K562 (cell line): ENCODE data around the gene SEPTIN2. TPM values are rescaled to one million over a fixed set of nuclear protein-coding genes. Genes with fewer than 3 reads are reported as not detected.
"Not testable (repeated sequence)": the region's sequence is repeated elsewhere in the genome, so short reads cannot be mapped to it uniquely, and the experiment has no call there.

Source experiments
- ATAC-seq: fragments of 200-7000 bp; cut with Tn5 transposase; 3 replicates; pipeline ENCODE4 v1.9.1; 2020; ENCODE audit warnings: moderate library complexity
- BruUV-seq: library from RNA; stranded (reverse); fragments of 400-500 nt; replicated peaks from 2 replicates; lab custom pipeline; 2021; lab: Mats Ljungman, UMichigan
- CTCF ChIA-PET: fragments of 300-600 bp; formaldehyde crosslinking; extraction: SDS; loops from one replicate; lab custom pipeline; 2021; ENCODE audit warnings: low intra/inter-chr PET ratio; lab: Yijun Ruan, JAX
- POLR2A ChIA-PET: fragments of 300-600, 350-650 bp; sonication (Branson Sonifier 250); formaldehyde crosslinking; extraction: SDS; loops from one replicate; lab custom pipeline; 2021; ENCODE audit warnings: antibody characterized with exemption, inconsistent platforms; lab: Yijun Ruan, JAX
- DNase-seq, 4 experiments: peaks; one replicate each; pipeline versions ENCODE4 v3.0.0 to v3.0.0-alpha.2; 2011 to 2018; ENCODE audit warnings: low spot score in 3 of 4, mixed read lengths in 3 of 4; ENCODE audit errors: extremely low read depth in 1 of 4
- FAIRE-seq: peaks from 2 replicates; lab custom pipeline; 2011; peaks lifted over from hg19 to GRCh38; lab: Jason Lieb, UNC
- H2AFZ ChIP-seq: 2 replicates; pipeline ENCODE4 v1.6.0; 2011; ENCODE audit warnings: low read depth, low read length, control low read depth, inconsistent platforms
- H3K27ac ChIP-seq: fragments of 200-600 bp; 3 replicates; pipeline ENCODE4 v1.8.0; 2011; ENCODE audit warnings: low read depth, mild to moderate bottlenecking, control low read depth, inconsistent platforms, low read length, moderate library complexity, mixed read lengths; ENCODE audit errors: extremely low read depth
- H3K27me3 ChIP-seq, 2 experiments: fragments of 300-600 bp in 1 of 2; 2 replicates in 1 of 2; 3 replicates in 1 of 2; pipeline versions ENCODE4 v1.6.0 to v1.8.0; 2011; ENCODE audit warnings: inconsistent platforms in 2 of 2, low read length in 2 of 2, mild to moderate bottlenecking in 1 of 2, mixed read lengths in 1 of 2, moderate library complexity in 1 of 2; ENCODE audit not compliant: control insufficient read depth in 2 of 2, insufficient read depth in 2 of 2
- H3K36me3 ChIP-seq: fragments of 300-600 bp; 3 replicates; pipeline ENCODE4 v1.8.0; 2011; ENCODE audit warnings: mild to moderate bottlenecking, low read length, inconsistent platforms; ENCODE audit not compliant: control insufficient read depth, insufficient read depth
- H3K4me1 ChIP-seq, 2 experiments: fragments of 200-600 bp in 1 of 2; replicated peaks in 1 of 2; 2 replicates in 1 of 2; 3 replicates in 1 of 2; pipeline versions ENCODE4 v1.5.1 to v1.8.0; 2011; ENCODE audit warnings: inconsistent platforms in 2 of 2, low read length in 2 of 2, mild to moderate bottlenecking in 1 of 2, mixed read lengths in 1 of 2, moderate library complexity in 1 of 2; ENCODE audit not compliant: control insufficient read depth in 2 of 2, insufficient read depth in 2 of 2
- H3K4me2 ChIP-seq: 2 replicates; pipeline ENCODE4 v1.6.1; 2011; ENCODE audit warnings: low read length, control low read depth, inconsistent platforms, mixed read lengths; ENCODE audit not compliant: insufficient read depth
- H3K4me3 ChIP-seq: fragments of 200-600 bp; sonication (generic), shearing (Covaris generic); 2 replicates; pipeline ENCODE4 v1.5.1; 2016; ENCODE audit warnings: control low read depth, inconsistent platforms
- H3K79me2 ChIP-seq: fragments of 200-600 bp; 3 replicates; pipeline ENCODE4 v1.8.0; 2011; ENCODE audit warnings: low read length, inconsistent platforms; ENCODE audit not compliant: control insufficient read depth, insufficient read depth
- H3K9ac ChIP-seq, 2 experiments: 2 replicates each; pipeline versions ENCODE4 v1.6.0 to v1.6.1; 2011; ENCODE audit warnings: low read depth in 2 of 2, low read length in 2 of 2, control low read depth in 1 of 2, inconsistent platforms in 1 of 2, mild to moderate bottlenecking in 1 of 2, mixed read lengths in 1 of 2; ENCODE audit not compliant: insufficient read depth in 1 of 2
- H3K9me1 ChIP-seq: one replicate; pipeline ENCODE4 v1.6.0; 2011; ENCODE audit warnings: inconsistent platforms, mild to moderate bottlenecking, low read length, moderate library complexity; ENCODE audit not compliant: control insufficient read depth, insufficient read depth
- H3K9me3 ChIP-seq: replicated peaks from 2 replicates; pipeline ENCODE4 v1.5.1; 2011; ENCODE audit warnings: low read depth, low read length, inconsistent platforms; ENCODE audit not compliant: control insufficient read depth, insufficient read depth
- H4K20me1 ChIP-seq: replicated peaks from 2 replicates; pipeline ENCODE4 v1.6.1; 2011; ENCODE audit warnings: low read length, inconsistent platforms, mixed read lengths; ENCODE audit not compliant: control insufficient read depth, insufficient read depth
- DACH1 ChIP-seq: fragments of 450-650 bp; IDR thresholded peaks from 2 replicates; pipeline ENCODE4 v1.6.1; 2018; ENCODE audit not compliant: partially characterized antibody
- PCBP2 ChIP-seq: fragments of 200-400 bp; formaldehyde crosslinking; IDR thresholded peaks from 2 replicates; pipeline ENCODE4 v1.6.1; 2018; ENCODE audit warnings: low read length, low read depth, mild to moderate bottlenecking, moderate library complexity; ENCODE audit not compliant: poor library complexity, severe bottlenecking
- RBM14 ChIP-seq: fragments of 200-400 bp; formaldehyde crosslinking; IDR thresholded peaks from 2 replicates; pipeline ENCODE4 v1.6.1; 2018; ENCODE audit warnings: low read depth, mild to moderate bottlenecking, low read length, moderate library complexity, borderline replicate concordance; ENCODE audit not compliant: insufficient read depth
- ZNF121 ChIP-seq: sonication (generic); formaldehyde crosslinking; conservative IDR thresholded peaks from 2 replicates; pipeline ENCODE4 v1.8.0; 2022; ENCODE audit warnings: missing genetic modification reagents
- WGBS: fragments of 100-300 bp; shearing (Covaris generic); methylation state at CpG from one replicate; pipeline ENCODE4 v1.1.6; 2016; ENCODE audit warnings: low coverage, mixed read lengths; ENCODE audit not compliant: insufficient coverage; ENCODE audit errors: missing lambda C conversion rate; 5-methylcytosine and 5-hydroxymethylcytosine counted together
- in situ Hi-C: fragments of 300-500 bp; cut with MboI; formaldehyde crosslinking; loops from 4 replicates; pipeline ENCODE4 v1.15.0; 2018; ENCODE audit warnings: inconsistent platforms, mixed read lengths
- intact Hi-C: fragments of 100-400 bp; cut with micrococcal nuclease; formaldehyde crosslinking; loops from 2 replicates; pipeline ENCODE4 v1.14.2; 2022
- polyA plus RNA-seq, 8 experiments: library from polyadenylated mRNA; depleted of rRNA in 4 of 8; stranded (reverse) in 5 of 8; unstranded in 3 of 8; fragments of >200 nt; fragmentation: Nextera tagmentation in 2 of 8; fragmentation: Illumina TruSeq in 1 of 8; extraction: Ambion mirVana in 2 of 8; extraction: Trizol in 1 of 8; gene quantifications; 2 replicates each; pipeline versions ENCODE4 v1.2.1 to v1.2.3, GENCODE V29; 2011 to 2014; ENCODE audit warnings: inconsistent platforms in 1 of 8, missing spikeins in 1 of 8
- total RNA-seq, 7 experiments: library from RNA; depleted of rRNA in 6 of 7; stranded (reverse); fragments of >200 nt in 6 of 7; fragmentation: Illumina TruSeq in 2 of 7; extraction: Trizol in 2 of 7; gene quantifications; 2 replicates each; pipeline versions ENCODE4 v1.2.1 to v1.2.3, GENCODE V29; 2011 to 2021; ENCODE audit warnings: low replicate concordance in 1 of 7
- TF ChIP-seq, protein P1 (sequence below): fragments of 450-650 bp; IDR thresholded peaks from 2 replicates; pipeline ENCODE4 v1.6.1; 2016; ENCODE audit warnings: antibody characterized with exemption
- TF ChIP-seq, protein P2 (sequence below): fragments of 450-650 bp; IDR thresholded peaks from 2 replicates; pipeline ENCODE4 v1.6.1; 2016; ENCODE audit warnings: low read depth

SEPTIN2 gene
- total and polyA plus RNA-seq, 9 of the 15 experiments (the other 6 are each of a cell fraction or from before 2014, with no cell fraction given): 121 to 367 (median 166) TPM

DNA sequence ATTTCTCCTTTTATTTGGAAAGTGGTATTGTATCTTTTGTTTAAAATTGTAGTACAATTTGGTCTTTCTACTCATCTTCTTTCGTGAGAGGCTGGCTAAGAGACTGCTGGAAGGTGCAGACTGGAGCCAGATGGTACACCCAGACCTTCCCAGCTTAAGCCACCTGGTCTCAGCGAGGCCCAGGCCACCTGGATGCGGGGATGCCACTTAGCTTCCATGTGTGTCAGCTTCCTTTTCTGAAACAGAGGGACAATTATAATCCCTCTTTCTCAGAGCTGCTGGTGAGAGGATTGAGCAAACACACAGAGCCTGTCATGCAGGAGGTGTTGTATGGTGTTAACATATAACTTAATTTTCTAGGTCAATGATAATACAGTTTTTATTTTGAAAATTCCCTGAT is 57.7 kb downstream of the SEPTIN2 start (continued):
- TF ChIP-seq PCBP2: no peak
- no peak for TF ChIP-seq DACH1
- TF ChIP-seq, protein P1, sequence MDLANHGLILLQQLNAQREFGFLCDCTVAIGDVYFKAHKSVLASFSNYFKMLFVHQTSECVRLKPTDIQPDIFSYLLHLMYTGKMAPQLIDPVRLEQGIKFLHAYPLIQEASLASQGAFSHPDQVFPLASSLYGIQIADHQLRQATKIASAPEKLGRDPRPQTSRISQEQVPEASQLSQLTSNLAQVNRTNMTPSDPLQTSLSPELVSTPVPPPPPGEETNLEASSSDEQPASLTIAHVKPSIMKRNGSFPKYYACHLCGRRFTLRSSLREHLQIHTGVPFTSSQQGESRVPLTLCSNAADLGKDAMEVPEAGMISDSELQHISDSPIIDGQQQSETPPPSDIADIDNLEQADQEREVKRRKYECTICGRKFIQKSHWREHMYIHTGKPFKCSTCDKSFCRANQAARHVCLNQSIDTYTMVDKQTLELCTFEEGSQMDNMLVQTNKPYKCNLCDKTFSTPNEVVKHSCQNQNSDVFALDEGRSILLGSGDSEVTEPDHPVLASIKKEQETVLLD: no peak
- no peak for TF ChIP-seq RBM14
- no peak for TF ChIP-seq ZNF121 (CRISPR knock-in tag)
- TF ChIP-seq, protein P2, sequence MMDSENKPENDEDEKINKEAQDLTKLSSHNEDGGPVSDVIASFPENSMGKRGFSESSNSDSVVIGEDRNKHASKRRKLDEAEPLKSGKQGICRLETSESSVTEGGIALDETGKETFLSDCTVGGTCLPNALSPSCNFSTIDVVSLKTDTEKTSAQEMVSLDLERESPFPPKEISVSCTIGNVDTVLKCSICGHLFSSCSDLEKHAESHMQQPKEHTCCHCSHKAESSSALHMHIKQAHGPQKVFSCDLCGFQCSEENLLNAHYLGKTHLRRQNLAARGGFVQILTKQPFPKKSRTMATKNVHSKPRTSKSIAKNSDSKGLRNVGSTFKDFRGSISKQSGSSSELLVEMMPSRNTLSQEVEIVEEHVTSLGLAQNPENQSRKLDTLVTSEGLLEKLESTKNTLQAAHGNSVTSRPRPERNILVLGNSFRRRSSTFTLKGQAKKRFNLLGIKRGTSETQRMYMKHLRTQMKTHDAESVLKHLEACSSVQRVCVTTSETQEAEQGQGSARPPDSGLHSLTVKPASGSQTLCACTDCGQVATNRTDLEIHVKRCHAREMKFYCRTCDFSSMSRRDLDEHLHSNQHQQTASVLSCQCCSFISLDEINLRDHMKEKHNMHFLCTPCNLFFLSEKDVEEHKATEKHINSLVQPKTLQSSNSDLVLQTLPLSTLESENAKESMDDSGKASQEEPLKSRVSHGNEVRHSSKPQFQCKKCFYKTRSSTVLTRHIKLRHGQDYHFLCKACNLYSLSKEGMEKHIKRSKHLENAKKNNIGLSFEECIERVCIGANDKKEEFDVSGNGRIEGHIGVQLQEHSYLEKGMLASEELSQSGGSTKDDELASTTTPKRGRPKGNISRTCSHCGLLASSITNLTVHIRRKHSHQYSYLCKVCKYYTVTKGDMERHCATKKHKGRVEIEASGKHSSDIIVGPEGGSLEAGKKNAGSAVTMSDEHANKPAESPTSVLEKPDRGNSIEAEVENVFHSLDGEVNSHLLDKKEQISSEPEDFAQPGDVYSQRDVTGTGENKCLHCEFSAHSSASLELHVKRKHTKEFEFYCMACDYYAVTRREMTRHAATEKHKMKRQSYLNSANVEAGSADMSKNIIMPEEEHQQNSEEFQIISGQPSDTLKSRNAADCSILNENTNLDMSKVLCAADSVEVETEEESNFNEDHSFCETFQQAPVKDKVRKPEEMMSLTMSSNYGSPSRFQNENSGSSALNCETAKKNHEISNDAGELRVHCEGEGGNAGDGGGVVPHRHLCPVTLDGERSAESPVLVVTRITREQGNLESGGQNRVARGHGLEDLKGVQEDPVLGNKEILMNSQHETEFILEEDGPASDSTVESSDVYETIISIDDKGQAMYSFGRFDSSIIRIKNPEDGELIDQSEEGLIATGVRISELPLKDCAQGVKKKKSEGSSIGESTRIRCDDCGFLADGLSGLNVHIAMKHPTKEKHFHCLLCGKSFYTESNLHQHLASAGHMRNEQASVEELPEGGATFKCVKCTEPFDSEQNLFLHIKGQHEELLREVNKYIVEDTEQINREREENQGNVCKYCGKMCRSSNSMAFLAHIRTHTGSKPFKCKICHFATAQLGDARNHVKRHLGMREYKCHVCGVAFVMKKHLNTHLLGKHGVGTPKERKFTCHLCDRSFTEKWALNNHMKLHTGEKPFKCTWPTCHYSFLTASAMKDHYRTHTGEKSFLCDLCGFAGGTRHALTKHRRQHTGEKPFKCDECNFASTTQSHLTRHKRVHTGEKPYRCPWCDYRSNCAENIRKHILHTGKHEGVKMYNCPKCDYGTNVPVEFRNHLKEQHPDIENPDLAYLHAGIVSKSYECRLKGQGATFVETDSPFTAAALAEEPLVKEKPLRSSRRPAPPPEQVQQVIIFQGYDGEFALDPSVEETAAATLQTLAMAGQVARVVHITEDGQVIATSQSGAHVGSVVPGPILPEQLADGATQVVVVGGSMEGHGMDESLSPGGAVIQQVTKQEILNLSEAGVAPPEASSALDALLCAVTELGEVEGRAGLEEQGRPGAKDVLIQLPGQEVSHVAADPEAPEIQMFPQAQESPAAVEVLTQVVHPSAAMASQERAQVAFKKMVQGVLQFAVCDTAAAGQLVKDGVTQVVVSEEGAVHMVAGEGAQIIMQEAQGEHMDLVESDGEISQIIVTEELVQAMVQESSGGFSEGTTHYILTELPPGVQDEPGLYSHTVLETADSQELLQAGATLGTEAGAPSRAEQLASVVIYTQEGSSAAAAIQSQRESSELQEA: no peak

DNA sequence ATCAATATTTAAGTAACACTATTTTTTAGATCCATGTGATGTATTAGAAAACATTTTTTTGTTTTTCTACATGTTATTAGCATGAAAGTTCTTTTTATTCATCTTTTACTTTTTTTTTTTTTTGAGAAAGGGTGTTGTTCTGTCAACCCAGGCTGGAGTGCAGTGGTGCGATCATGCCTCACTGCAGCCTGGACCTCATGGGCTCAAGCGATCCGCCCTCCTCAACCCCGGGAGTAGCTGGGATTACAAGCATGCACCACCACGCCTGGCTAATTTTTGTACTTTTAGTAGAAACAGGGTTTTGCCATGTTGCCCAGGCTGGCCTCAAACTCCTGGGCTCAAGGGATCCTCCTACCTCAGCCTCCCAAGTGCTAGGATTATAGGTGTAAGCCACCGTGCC is 58.2 kb downstream of the SEPTIN2 start:
- H3K4me2 ChIP-seq, H3K27me3 ChIP-seq, H2AFZ ChIP-seq, DNase-seq, H3K4me1 ChIP-seq, CTCF ChIA-PET, H3K4me3 ChIP-seq, ATAC-seq, H4K20me1 ChIP-seq, intact Hi-C loops, BruUV-seq, H3K9me1 ChIP-seq, H3K9ac ChIP-seq, H3K27ac ChIP-seq, FAIRE-seq, H3K9me3 ChIP-seq, in situ Hi-C loops: not testable (repeated sequence)
- H3K79me2 ChIP-seq: peaks cover 12% of the 10 kb centered on the region; the same call in 2 of the 3 replicates
- H3K36me3 ChIP-seq: peaks cover 18% of the 10 kb centered on the region; the same call in 1 of the 3 replicates
- POLR2A ChIA-PET: interaction anchor here (1.1 to 1.4 kb wide), 2 partner anchors 13 to 14 kb away, joined by 3 read pairs; no protein-coding TSS in a partner anchor
- 89% methylated on average over 6 of the region's 6 CpGs for WGBS
